ENCODE measurements around the gene PCNX3. TPM values are rescaled to one million over a fixed set of nuclear protein-coding genes. Genes with fewer than 3 reads are reported as not detected.

The PCNX3 gene
- total and polyA plus RNA-seq, 2 of the 13 experiments (the other 11 are each of a cell fraction or from before 2014, with no cell fraction given), result 16.2 to 23.0 TPM

DNA sequence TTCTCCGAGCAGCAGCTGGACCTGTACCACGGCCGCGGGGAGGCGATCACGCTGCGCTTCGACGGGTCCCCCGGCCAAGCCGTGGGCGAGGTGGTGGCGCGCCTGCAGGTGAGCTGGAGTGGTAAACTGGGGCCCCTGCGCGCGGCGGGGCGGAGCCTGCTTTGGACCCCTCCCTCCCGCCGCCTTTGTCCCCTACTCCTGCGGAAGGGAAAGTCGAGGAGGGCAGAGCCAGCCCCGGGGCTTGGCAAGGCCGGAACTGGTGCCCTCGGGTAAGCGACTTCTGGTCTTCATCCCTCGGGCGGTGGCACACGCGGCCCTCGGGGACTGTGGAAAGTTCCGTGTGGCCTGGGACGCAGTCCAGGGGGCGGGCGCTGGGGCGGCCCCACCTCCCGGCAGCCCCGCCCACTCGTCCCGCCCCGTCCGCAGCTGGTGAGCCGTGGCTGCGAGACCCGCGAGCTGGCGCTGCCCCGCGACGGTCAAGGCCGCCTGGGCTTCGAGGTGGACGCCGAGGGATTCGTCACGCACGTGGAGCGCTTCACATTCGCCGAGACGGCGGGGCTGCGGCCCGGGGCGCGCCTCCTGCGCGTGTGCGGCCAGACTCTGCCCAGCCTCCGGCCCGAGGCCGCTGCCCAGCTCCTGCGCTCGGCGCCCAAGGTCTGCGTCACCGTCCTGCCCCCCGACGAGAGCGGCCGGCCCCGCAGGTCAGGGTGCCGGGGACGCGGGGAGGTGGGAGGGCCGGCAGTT is 31.6 kb downstream of the PCNX3 start:
- in situ Hi-C loops (cut with HindIII; ENCODE audit: extremely low pct_ligation_motif_present, low pct_unique_long_range_greater_than_20kb) (no loop called here), intact Hi-C loops (cut with micrococcal nuclease; ENCODE audit: unreplicated experiment) (no loop called here)
- no peak for TF ChIP-seq KDM2A (CRISPR knock-in tag; IDR thresholded peaks at IDR 0.05; ENCODE audit: borderline replicate concordance, low read depth)
- peak; percentile 29 for TF ChIP-seq AGO2 (optimal IDR thresholded peaks at IDR 0.05; ENCODE audit: low read depth, low read length)
- H3K27me3 ChIP-seq (ENCODE audit: control insufficient read depth in 1 of 2, insufficient read depth in 2 of 2, low read length in 2 of 2), result no peaks in the 10 kb centered on the region
- H4K20me1 ChIP-seq (ENCODE audit: insufficient read depth, low read length), result no peaks in the 10 kb centered on the region
- H3K9ac ChIP-seq (ENCODE audit: insufficient read depth, low read depth, low read length), result no peak overlapping the region
- no peaks in the 10 kb centered on the region for H3K9me3 ChIP-seq (ENCODE audit: low read length)
- FAIRE-seq (no peak), DNase-seq (ENCODE audit: low spot score) (no peak), ATAC-seq (no peak)
- no peak overlapping the region for H3K4me3 ChIP-seq (replicated peaks in 1 of 3; ENCODE audit: insufficient read depth in 1 of 3, low read depth in 2 of 3, low read length in 3 of 3)
- no peaks in the 10 kb centered on the region for H3K79me2 ChIP-seq (ENCODE audit: insufficient read depth, low read length)
- BruUV-seq (replicated peaks), result no TSS peak
- ChIA-PET CTCF (ENCODE audit: low intra/inter-chr PET ratio, low total read pairs) (no interaction called here), POLR2A (no interaction called here)
- 96% methylated on average over 75 of the region's 87 CpGs for WGBS (ENCODE audit: low lambda C conversion rate)
- H3K36me3 ChIP-seq (replicated peaks in 1 of 2; ENCODE audit: control insufficient read depth in 1 of 2, insufficient read depth in 2 of 2, low read length in 2 of 2), result no peaks in the 10 kb centered on the region
- H2AFZ ChIP-seq (ENCODE audit: low read length), result no peak overlapping the region
- H3K4me1 ChIP-seq (ENCODE audit: insufficient read depth, low read length), result peaks cover 28% of the 10 kb centered on the region
- H3K27ac ChIP-seq (ENCODE audit: extremely low read length, insufficient read depth, low read length), result no peak overlapping the region
- no peak overlapping the region for H3K4me2 ChIP-seq (ENCODE audit: low read depth, low read length)

DNA sequence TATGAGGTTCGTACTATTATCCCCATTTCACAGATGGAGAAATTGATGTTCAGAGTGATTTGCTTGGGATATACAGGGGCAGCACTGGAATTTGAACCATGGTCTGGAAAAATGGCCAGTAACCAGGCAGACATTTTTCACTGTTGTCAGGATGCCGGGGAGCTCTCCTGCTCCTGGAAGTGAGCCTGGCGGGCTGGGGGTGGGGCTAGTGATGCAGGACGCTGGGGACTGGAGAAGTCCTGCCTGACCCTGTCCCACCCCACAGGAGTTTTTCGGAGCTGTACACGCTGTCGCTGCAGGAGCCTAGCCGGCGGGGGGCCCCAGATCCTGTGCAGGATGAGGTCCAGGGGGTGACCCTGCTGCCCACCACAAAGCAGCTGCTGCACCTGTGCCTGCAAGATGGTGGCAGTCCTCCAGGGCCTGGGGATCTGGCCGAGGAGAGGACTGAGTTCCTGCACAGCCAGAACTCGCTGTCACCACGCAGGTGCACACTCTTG is 33.5 kb downstream of the PCNX3 start:
- no peaks in the 10 kb centered on the region for H3K36me3 ChIP-seq (replicated peaks in 1 of 2; ENCODE audit: control insufficient read depth in 1 of 2, insufficient read depth in 2 of 2, low read length in 2 of 2)
- no peak overlapping the region for H3K4me3 ChIP-seq (replicated peaks in 1 of 3; ENCODE audit: insufficient read depth in 1 of 3, low read depth in 2 of 3, low read length in 3 of 3)
- H3K9ac ChIP-seq (ENCODE audit: insufficient read depth, low read depth, low read length), result no peak overlapping the region
- H4K20me1 ChIP-seq (ENCODE audit: insufficient read depth, low read length), result no peaks in the 10 kb centered on the region
- POLR2A ChIA-PET, result no interaction called here
- 98% methylated on average over 3 of the region's 12 CpGs for WGBS (ENCODE audit: low lambda C conversion rate)
- FAIRE-seq, result no peak
- intact Hi-C loops (cut with micrococcal nuclease; ENCODE audit: unreplicated experiment), result no loop called here
- no peaks in the 10 kb centered on the region for H3K9me3 ChIP-seq (ENCODE audit: low read length)
- TF ChIP-seq MXI1 (IDR thresholded peaks at IDR 0.05; ENCODE audit: borderline replicate concordance, low read depth, low read length) (no peak), ZNF629 (CRISPR knock-in tag; conservative IDR thresholded peaks at IDR 0.05) (peak; percentile 56; the same call in 1 of the 2 replicates)
- H3K4me1 ChIP-seq (ENCODE audit: insufficient read depth, low read length), result peaks cover 33% of the 10 kb centered on the region
- no peaks in the 10 kb centered on the region for H3K27me3 ChIP-seq (ENCODE audit: control insufficient read depth in 1 of 2, insufficient read depth in 2 of 2, low read length in 2 of 2)
- H3K27ac ChIP-seq (ENCODE audit: extremely low read length, insufficient read depth, low read length), result no peak overlapping the region
- CTCF ChIA-PET (ENCODE audit: low intra/inter-chr PET ratio, low total read pairs), result no interaction called here
- H3K79me2 ChIP-seq (ENCODE audit: insufficient read depth, low read length), result no peaks in the 10 kb centered on the region
- in situ Hi-C loops (cut with HindIII; ENCODE audit: extremely low pct_ligation_motif_present, low pct_unique_long_range_greater_than_20kb), result no loop called here
- H2AFZ ChIP-seq (ENCODE audit: low read length), result no peak overlapping the region
- ATAC-seq, result no peak
- no TSS peak for BruUV-seq (replicated peaks)
- DNase-seq (ENCODE audit: low spot score), result no peak
- no peak overlapping the region for H3K4me2 ChIP-seq (ENCODE audit: low read depth, low read length)
